Non-pigmented ciliary epithelial cell (primary cell): ENCODE data around the gene WBP2NL.

Experiments used
- DNase-seq: peaks from one replicate; pipeline ENCODE4 v3.0.0-alpha.2; 2010; ENCODE audit warnings: low read depth

Gene WBP2NL

DNA sequence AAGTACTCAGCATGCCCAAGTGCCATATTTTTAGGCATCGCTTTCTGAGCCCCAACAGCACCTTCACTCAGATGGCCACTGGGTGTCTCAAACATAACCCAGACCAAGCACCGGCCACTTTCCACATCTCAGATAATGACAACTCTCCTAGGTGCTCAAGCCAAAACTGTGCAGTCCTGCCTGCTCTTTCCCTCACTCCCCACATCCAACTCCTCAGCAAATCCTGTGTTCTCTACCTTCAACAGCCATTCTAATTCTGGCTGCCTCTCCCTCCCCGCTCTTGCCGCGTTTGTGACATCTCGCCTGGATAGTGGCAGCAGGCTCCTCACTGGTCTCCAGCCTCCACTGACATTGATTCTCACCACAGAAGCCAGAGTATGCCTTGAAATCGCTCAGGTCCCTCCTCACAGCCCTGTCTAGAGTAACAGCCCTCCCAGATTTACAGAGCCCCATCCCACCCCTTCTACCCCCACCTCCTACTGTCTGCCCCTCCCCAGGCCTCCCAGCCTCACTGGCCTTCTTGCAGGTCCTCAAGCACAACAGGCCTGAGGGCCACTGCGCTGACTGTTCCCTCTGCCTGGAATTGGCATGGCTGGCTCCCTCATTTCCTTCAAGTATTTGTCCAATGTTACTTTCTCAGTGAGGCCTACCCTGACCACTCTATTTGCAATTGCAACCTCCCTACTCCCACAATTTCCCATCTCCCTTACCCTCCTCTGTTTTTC lies 74.2 kb downstream of the WBP2NL start:
- DNase-seq, result no peak

DNA sequence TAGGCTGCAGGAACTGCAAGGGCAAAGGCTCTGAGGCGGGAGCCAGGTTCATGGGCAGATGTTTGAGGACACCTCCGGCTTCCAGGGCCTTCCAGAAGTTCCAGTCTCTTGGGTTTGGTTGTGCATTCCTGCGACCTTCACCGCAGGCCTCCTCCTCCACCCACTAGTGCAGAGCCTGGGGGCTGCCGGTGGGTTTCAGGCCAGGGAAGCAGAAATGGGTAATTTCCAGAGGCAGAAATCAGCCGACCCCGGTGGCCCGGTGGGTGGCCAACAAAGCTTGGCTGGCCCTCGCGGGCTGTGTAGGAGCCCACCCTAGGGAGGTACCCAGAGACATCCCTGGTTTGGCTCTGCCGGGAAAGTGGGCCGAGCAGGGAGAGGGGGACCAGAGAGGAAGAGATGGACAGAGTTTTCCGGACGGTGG lies 75.0 kb downstream of the WBP2NL start:
- DNase-seq, result no peak

DNA sequence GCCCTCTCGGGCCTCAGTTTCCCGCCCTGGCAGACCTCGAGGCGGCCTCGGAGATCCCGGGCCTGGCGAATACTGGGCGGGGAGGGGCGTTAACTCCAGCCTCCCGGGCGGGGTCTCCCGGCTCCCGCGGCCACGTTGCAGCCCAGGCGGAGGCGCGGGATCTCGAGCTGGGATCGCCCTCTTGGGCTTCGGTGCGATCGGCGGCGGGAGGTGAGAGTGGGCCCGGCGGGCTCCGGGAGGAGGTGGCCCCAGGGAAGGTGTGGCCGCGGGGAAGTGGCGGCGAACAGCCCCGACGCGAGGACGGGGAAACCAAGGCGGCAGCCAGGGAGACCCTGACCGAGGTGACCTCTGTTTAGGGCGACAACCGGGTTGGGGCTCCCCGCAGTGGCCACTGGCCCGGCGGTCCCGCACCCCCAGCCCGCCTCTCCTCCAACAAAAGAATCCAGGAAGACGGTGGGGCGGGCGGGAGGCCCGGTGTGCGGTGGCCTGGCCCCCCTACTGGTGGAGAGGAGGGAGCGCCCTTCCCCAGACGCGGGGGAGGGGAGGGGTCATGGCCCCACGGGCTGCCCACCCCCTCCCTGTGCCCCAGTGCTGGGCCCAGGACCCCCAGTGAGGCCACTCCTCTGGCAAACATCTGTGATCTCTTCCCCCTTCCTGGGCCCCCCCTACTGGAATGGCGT lies 75.7 kb downstream of the WBP2NL start, which contains the start of gene PHETA2:
Gene PHETA2 (plus strand): TSS at position 117 of the 680 bp plus-strand sequence. CDS start 3,046 bp downstream, outside the sequence.
- no peak for DNase-seq

DNA sequence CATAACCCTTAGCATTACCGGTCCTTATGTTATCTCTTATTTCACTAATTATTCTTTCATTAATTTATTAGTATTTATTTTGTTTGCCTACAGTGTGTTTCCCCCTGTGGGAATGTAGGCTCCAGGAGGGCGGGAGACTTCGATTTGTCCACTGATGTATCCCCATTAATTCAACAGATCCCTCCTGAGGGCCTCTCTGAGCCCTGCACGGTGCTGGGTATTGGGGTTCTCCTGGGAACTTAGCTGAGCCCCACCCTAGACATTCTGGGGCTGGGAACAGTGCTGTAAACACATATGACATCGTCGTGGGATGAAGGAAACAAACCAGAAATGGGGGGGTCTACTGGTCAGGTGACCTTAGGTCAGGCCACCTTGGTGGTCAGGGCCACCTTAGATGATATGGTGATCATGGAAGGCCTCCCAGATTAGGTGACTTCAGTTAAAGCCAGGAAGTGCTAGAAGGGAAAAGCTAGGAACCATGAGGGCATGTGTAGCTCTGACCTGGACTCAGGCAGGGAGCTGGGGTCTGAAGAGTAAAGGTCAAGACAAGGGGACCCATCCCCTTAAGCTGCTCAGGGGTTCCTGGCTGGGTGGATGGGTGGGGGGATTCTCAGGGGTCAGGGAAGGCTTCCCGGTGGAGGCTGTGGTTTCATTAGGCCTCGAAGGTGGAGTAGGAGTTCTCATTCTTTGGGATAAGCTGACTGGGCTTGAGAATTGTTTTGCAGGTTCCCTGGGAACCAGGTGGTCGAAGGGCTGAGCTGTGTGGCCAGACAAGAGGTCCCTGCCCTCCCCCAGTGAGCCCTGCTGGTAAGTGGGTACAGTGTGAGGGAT lies 76.5 kb downstream of the WBP2NL start:
- DNase-seq, result no peak

DNA sequence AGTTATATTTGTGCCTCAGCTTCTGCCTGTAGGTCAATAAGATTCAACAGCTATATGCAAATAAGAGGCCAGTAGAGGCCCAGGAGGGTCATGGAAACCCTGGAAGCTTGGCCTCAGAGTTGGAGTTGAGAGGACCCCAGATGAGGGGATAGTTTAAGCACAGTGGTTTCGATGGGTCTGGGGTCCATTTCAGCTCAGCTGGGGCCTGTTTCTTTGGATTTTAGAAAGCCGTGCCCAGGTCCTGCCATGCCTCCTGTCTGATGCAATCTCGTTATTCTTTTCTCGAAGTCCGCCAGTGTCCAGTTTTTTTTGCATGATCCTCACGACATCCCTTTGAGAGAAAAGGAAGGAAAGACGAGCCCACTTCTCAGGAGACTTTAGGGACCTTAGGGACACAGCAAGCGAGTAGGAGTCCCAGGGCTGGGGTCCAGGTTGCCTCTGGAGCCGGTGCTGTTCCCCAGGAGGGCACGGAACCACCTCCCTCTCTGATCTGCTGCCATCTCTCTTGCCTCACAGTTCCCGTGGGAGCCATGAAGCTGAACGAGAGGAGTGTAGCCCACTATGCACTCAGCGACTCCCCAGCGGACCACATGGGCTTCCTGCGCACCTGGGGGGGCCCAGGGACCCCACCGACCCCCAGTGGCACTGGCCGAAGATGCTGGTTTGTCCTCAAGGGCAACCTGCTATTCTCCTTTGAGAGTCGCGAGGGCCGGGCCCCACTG lies 78.3 kb downstream of the WBP2NL start:
- DNase-seq, result no peak

DNA sequence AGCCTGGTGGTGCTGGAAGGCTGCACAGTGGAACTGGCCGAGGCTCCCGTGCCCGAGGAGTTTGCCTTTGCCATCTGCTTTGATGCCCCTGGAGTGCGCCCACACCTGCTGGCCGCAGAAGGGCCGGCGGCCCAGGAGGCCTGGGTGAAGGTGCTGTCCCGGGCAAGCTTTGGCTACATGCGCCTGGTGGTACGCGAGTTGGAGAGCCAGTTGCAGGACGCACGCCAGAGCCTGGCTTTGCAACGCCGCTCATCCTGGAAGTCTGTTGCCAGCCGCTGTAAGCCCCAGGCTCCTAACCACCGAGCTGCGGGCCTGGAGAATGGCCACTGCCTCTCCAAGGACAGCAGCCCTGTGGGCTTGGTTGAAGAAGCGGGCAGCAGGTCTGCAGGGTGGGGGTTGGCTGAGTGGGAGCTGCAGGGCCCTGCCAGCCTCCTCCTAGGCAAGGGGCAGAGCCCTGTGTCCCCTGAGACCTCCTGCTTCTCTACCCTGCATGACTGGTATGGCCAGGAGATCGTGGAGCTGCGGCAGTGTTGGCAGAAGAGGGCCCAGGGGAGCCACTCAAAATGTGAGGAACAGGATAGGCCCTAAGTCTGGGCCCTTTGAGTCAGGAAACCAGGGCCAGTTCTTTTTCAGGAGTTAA lies 79.0 kb downstream of the WBP2NL start:
- no peak for DNase-seq
